NB4 (cell line): Measurements from ENCODE around the gene MAPK8IP1.

ENCODE experiments used
- DNase-seq: peaks from one replicate; pipeline ENCODE4 v3.0.0; 2010; ENCODE audit warnings: low read depth
- H3K4me3 ChIP-seq: one replicate; pipeline ENCODE4 v1.5.1; 2011; ENCODE audit warnings: mild to moderate bottlenecking, low read depth, low read length, moderate library complexity
- CTCF ChIP-seq: IDR thresholded peaks from one replicate; pipeline ENCODE4 v1.5.1; 2012; ENCODE audit warnings: low read depth, low read length
- MAX ChIP-seq: IDR thresholded peaks from 2 replicates; pipeline ENCODE4 v1.6.1; 2011; ENCODE audit warnings: low read depth, low read length
- MYC ChIP-seq: IDR thresholded peaks from 2 replicates; pipeline ENCODE4 v1.6.1; 2011; ENCODE audit warnings: low read depth, low read length
- POLR2A ChIP-seq: IDR thresholded peaks from 2 replicates; pipeline ENCODE4 v1.6.1; 2011; ENCODE audit warnings: mild to moderate bottlenecking; ENCODE audit not compliant: insufficient read length; ENCODE audit errors: extremely low read depth

MAPK8IP1 gene

GRCh38 chr11:45947885-45948284 is 62.4 kb downstream of the MAPK8IP1 start:
- H3K4me3 ChIP-seq: no peak overlapping the region
- no peak for DNase-seq
- TF ChIP-seq MYC: no peak
- TF ChIP-seq POLR2A: no peak
- TF ChIP-seq CTCF: no peak
- no peak for TF ChIP-seq MAX

GRCh38 chr11:45948356-45948755 is 62.9 kb downstream of the MAPK8IP1 start:
- no peak overlapping the region for H3K4me3 ChIP-seq
- TF ChIP-seq POLR2A: no peak
- no peak for TF ChIP-seq MYC
- no peak for TF ChIP-seq MAX
- TF ChIP-seq CTCF: no peak
- DNase-seq: no peak

GRCh38 chr11:45949992-45950407 is 64.5 kb downstream of the MAPK8IP1 start:
- TF ChIP-seq MYC: no peak
- H3K4me3 ChIP-seq: no peak overlapping the region
- no peak for DNase-seq
